HG03378 (cell line): ENCODE measurements around the gene TREX2.
"Not testable (repeated sequence)": the region's sequence is repeated elsewhere in the genome, so short reads cannot be mapped to it uniquely, and the experiment has no call there.

ENCODE experiments used
- ATAC-seq: cut with Tn5 transposase; IDR thresholded peaks from one replicate; pipeline ENCODE4 v1.9.1; 2021; ENCODE audit warnings: mild to moderate bottlenecking, moderate library complexity; ENCODE audit not compliant: unreplicated experiment

The TREX2 gene

GRCh38 chrX:153410888-153411254 lies 35.0 kb downstream of the TREX2 start:
- no peak for ATAC-seq

GRCh38 chrX:153410373-153410772 lies 35.5 kb downstream of the TREX2 start:
- ATAC-seq = no peak

- ATAC-seq = no peak
Observed at GRCh38 chrX:153409414-153410101, 36.3 kb downstream of the TREX2 start.

- ATAC-seq = no peak
Observed at GRCh38 chrX:153408871-153409351, 36.9 kb downstream of the TREX2 start.

GRCh38 chrX:153408221-153408721 lies 37.6 kb downstream of the TREX2 start:
- no peak for ATAC-seq

- no peak for ATAC-seq
Observed at GRCh38 chrX:153407736-153408135, 38.1 kb downstream of the TREX2 start.

GRCh38 chrX:153406903-153407302 lies 39.0 kb downstream of the TREX2 start:
- no peak for ATAC-seq

GRCh38 chrX:153406011-153406410 lies 39.8 kb downstream of the TREX2 start:
- ATAC-seq = no peak

GRCh38 chrX:153405426-153405825 lies 40.4 kb downstream of the TREX2 start:
- no peak for ATAC-seq

- ATAC-seq = not testable (repeated sequence)
Observed at GRCh38 chrX:153404333-153404732, 41.5 kb downstream of the TREX2 start.

GRCh38 chrX:153401133-153401764 lies 44.6 kb downstream of the TREX2 start, which contains the start of gene PNMA6E:
Gene PNMA6E, minus strand, starts transcription at chrX:153401350. Its CDS starts 2,501 bp downstream, at chrX:153398849.
- no peak for ATAC-seq

GRCh38 chrX:153400146-153401132 lies 45.4 kb downstream of the TREX2 start:
- ATAC-seq = no peak

GRCh38 chrX:153398275-153398960 lies 47.4 kb downstream of the TREX2 start:
- ATAC-seq = no peak

GRCh38 chrX:153397256-153397960 lies 48.4 kb downstream of the TREX2 start:
- ATAC-seq = no peak

GRCh38 chrX:153396320-153397195 lies 49.3 kb downstream of the TREX2 start:
- no peak for ATAC-seq

- ATAC-seq = no peak
Observed at GRCh38 chrX:153395613-153396319, 50.1 kb downstream of the TREX2 start.

GRCh38 chrX:153394612-153395011 lies 51.2 kb downstream of the TREX2 start:
- ATAC-seq = no peak
